Measurements from ENCODE around the gene DOCK1.

- TF ChIP-seq CTCF (IDR thresholded peaks at IDR 0.05) (no peak), POLR2AphosphoS5 (IDR thresholded peaks at IDR 0.05) (no peak)
These were observed 232.2 kb downstream of the DOCK1 start for GRCh38 chr10:127137391-127137790.
